Measurements from ENCODE around the gene VMP1.
"Not testable (repeated sequence)": the region's sequence is repeated elsewhere in the genome, so short reads cannot be mapped to it uniquely, and the experiment has no call there.

VMP1 gene

DNA sequence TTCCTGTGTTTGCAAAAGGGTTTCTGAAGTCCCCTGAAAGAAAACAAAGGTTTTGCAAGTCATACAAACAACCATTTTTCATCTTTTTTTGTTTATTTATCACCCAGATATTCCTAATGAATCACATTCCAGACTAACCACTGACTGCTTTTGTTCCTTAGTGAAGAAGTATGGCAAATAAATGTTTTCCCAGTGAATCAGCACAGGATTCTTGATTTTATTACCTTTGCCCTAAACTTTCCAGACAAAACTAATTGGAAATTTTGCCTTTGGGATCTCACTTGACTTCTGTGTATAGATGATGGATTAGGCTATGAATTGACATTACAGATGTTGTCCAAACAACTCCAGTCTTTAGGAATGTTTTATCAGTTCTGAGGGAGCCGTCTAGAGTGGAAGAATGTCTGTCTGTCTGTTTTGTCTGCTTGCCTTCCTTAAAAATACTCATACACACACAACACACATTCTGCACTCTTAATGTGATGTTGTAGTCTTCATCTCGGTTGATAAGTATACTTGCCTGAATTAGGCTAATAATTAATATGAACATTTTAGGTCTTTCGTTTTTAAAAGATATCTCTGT is 48.9 kb downstream of the VMP1 start:
- no peak for DNase-seq

GRCh38 chr17:59757043-59757442 is 49.6 kb downstream of the VMP1 start:
- DNase-seq: no peak

DNA sequence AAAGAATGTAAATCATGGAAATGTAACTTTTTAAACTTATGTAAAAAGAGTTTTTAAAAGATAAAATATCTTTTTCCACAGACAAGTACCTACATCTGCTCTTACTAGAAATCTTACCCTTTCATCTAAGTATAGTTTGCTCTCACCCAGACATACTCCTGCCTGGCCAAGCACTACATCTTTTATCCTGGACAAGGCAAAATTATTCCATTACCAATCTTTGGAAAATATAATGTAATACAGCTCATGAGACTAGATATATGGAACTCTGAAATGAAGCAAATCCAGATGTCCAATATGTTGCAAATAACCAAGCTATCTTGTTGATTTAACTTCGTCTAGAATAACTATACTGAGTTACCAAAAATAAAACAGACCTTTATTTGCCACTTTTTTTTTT is 50.0 kb downstream of the VMP1 start:
- DNase-seq: no peak

GRCh38 chr17:59757881-59758385 is 50.5 kb downstream of the VMP1 start:
- no peak for DNase-seq

- not testable (repeated sequence) for DNase-seq
Observed at GRCh38 chr17:59758998-59759651, 51.7 kb downstream of the VMP1 start.

DNA sequence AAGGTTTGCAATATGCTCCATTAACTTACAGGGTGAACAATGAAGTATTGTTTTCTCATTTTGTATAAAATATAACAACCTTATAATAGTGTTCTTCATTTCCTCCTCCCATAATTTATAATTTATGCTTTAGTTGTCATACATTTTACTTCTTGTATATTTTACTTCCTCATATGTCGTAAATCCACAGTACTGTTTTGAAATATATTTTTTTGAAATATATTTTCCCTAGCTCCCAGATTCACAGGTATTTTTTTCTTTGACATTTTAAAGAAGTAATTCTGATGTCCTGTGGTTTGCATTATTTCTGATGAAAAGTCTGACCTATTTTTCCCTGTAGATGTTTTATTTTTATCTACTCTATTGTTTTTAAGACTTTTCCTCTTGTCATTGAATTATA is 52.7 kb downstream of the VMP1 start:
- DNase-seq: no peak

GRCh38 chr17:59761385-59762048 is 54.1 kb downstream of the VMP1 start:
- no peak for DNase-seq

GRCh38 chr17:59762049-59762823 is 54.8 kb downstream of the VMP1 start:
- no peak for DNase-seq

DNA sequence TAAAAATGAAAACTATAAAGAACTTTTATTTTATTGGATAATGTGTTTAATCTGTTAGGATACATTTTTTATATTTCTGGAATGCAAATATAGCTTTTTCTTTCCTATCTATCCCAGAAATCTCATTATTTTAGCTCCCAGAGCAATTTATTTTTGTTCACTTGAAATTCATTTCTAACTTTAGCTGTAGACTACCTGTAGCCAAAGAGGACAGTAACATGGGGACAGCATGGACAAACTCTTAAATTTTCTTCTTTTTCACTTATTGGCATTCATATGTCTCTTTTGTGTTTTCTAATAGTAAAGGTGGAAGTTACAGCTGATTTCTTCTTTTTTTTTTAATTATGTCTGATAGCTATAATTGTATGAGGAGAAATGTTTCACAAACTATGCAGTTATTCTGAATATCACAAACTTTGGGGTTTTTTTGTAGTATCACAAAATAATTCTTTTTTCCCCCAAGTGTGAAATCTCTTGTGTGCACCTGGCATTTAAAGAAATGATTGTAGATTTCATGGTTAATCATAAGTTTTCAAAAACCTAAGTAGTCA is 55.4 kb downstream of the VMP1 start:
- no peak for DNase-seq

- DNase-seq: no peak
Observed at GRCh38 chr17:59763861-59764260, 56.4 kb downstream of the VMP1 start.

DNA sequence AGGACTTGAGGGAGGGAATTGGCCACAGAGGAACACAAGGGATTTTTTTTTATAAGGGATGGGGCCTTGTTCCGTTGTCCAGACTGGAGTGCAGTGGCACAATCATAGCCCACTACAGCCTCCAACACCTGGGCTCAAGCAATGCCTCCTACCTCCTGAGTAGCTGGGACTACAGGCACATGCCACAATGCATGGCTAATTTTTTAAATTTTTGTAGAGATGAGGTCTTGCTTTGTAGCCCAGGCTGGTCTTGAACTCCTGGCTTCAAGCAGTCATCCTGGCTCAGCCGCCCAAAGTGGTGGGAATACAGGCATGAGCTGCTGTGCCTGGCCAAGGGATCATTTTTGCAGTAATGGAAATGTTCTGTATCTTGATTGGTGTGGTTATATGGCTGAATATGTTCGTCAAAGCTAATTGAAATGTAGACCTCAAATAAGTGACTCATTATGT is 56.9 kb downstream of the VMP1 start:
- DNase-seq: no peak

DNA sequence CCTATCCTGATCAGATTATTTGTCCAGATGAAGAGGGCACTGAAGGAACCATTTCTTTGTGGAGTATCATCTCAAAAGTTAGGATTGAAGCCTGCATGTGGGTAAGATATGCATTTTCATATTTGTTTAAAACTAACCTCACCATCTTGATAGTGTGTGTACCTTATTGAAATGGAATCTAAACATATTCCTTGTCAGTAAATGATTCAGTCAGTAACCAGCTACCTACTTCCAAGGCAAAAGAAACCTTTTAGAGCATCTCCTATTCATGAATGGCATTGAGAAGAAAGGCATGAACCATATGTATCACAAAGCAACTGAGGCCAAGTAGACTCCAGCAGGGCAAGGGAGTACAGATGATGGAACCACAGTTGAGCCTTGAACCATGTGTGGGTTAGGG is 57.6 kb downstream of the VMP1 start:
- no peak for DNase-seq

- no peak for DNase-seq
Observed at GRCh38 chr17:59766491-59766890, 59.0 kb downstream of the VMP1 start.

DNA sequence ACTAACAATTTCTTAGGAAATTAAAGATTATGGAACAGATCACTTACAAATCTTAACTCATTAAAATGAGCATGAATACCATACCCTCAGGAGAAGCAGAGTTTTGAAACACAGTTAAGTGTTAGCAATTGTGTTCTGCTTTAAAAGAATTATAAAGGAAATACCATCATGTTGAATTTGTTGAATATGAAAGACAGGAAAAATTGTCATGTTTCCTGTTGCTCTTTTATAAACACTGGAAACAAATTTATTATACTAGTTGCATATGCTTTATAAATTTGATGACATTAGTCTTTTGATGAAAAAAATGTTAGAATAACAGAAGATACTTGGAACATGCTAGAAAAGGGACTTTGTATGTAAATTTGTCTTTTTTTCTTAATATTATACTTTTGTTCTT is 59.7 kb downstream of the VMP1 start:
- DNase-seq: no peak

DNA sequence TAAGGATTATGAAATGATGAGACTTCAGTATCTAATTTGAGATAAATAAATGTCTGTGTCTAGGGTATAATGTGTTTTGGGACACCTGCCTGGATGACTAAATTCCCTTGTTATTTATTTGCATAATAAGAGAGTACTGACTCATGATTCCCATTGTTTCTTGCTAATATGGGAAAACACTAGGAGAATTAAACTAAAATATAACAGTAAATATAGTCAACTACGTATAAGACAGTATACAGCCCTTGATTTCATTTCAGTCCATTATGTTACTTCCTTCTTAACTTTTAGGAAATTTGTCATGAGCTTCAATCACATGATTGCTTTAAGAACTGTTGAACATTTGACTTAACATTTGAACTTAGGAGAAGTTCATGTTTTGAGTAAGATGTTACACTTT is 62.4 kb downstream of the VMP1 start:
- DNase-seq: no peak

GRCh38 chr17:59771093-59771492 is 63.6 kb downstream of the VMP1 start:
- no peak for DNase-seq

GRCh38 chr17:59775786-59776350 is 68.4 kb downstream of the VMP1 start:
- no peak for DNase-seq

DNA sequence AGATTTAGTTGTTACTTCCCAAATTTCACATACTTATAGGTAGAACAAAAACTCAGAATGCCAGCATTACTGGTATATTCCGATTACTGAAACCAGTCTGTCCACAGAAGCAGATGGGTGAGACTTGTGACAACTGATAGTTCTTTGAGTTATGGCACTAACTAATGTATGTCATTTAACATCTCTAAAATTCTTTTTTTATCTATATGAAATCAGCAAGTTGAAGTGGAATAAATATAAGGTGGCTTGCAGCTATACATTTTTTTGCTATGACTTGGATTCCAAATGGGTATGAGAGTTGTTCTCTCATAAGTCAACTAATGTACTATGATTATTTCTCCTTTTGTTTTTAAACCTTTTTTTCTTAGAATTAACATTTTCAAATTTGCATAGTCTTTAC is 69.1 kb downstream of the VMP1 start:
- DNase-seq: no peak

DNA sequence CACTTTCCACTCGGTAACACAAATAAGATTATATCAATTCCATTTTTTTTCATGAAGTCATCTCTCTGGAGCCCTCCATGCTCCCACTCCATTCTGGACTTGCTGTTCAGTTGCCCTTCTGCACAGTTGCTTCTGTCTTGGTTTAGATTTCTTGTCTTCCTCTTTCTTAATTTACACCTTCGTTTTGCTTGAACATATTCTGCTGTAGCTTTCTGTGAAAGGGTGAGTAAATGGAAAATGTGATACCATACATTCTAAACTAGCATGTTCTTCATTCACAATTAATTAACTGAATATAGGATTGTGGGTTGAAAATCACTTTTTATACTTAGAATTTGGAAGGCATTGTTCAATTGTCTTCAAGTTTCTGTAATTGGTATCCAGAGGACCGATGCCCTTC is 69.6 kb downstream of the VMP1 start:
- DNase-seq: no peak

DNA sequence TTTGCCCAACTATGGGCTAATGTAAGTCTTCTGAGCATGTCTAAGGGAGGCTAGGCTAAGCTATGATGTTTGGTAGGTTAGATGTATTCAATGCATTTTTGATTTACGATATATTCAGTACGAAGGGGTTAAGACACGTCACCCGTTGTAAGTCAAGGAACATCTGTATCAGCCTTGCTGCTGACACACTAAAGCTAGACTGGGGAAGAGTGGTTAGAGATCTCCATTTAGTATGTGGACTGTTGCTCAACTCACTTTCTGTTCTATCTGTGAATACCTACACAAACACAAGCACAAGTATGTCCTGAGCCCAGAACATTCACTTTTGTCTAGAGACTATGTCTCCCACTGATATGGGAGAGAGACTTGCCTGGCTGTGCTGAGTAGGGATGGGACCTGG is 71.5 kb downstream of the VMP1 start:
- no peak for DNase-seq

DNA sequence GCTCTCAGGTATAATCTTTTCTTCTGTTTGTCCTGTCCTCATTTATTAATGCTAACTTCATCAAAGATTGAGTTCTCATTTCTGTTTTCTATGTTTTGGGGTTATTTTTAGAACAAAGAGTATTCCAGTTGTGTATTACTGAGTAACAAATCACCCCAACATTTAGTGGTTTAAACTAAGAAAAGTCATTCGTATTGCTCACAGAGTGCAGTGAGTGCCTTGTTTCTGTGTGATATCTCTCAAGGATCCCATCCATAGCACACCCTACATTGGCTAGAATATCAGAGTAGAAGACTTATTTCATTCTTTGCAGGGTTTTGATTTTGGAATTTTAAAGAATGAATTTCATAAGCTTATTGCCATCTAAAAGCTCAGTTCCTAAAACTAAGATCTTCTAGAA is 72.1 kb downstream of the VMP1 start:
- DNase-seq: no peak

- DNase-seq: not testable (repeated sequence)
Observed at GRCh38 chr17:59780548-59780947, 73.1 kb downstream of the VMP1 start.
